GM18498 (cell line): Measurements from ENCODE around the gene FAM174B.

Experiments
- ATAC-seq: cut with Tn5 transposase; IDR thresholded peaks from one replicate; pipeline ENCODE4 v1.9.1; 2021; ENCODE audit warnings: mild to moderate bottlenecking, moderate library complexity; ENCODE audit not compliant: unreplicated experiment

FAM174B gene

DNA sequence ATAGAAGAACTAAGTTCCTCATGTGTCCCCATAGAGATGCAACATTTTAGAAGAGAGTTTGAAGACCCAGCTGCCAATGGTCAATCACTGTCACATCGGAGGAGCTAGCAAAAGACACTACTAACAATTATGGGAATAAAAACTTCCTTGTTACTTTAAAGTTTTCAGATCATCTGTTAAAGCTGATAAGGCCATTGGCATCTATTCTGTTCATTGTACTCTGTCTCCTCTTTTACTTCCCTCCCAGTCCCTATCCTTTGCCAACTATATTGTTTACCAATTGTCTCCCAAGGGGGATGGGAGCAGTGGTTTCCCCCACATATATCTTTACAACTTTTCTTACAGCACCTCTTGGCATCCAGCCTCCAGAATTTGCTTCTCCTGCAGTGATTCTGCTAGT is 81.0 kb downstream of the FAM174B start:
- ATAC-seq: no peak

DNA sequence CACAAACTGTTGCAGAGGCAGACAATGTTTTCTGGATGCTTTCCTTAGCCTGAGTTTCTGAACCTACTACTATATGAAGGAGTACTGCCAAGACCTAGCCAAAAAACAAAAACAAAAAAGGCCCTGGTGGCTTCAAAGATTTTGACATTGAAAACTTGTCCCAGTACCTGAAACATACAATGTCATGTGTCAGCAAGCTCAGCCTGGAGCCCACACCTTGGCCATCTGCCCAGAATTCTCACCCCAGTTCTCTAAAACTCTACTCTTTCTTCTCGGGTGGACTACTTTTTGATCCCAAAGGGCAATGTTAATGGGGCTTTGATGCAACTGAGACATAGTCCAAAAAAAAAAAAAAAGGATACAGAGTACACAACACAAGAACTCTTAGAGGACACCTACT is 81.4 kb downstream of the FAM174B start:
- no peak for ATAC-seq

GRCh38 chr15:92571824-92572223 is 83.8 kb downstream of the FAM174B start:
- ATAC-seq: no peak

GRCh38 chr15:92570391-92570790 is 85.2 kb downstream of the FAM174B start:
- no peak for ATAC-seq

DNA sequence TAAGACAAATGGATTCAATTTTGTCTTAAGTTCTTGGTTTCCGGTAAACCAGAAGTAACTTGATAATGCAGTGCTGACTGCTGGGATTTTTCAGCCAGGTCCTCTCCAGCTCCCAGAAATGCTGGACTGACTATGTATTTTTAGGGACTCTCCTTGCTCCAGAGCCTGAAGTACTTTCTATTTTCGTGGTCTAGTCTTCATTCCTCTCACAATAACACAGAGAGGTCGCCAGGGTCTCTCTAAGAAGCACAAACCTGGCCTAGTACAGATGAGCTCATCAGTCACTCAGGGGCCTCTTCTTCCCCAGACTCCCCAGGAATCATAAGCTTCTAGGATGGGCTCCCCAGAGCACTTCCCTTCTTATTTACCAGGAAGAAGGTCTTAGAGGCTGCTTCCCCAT is 85.8 kb downstream of the FAM174B start:
- ATAC-seq: no peak
